ENCODE results near the gene SEMA4D.

The SEMA4D gene

DNA sequence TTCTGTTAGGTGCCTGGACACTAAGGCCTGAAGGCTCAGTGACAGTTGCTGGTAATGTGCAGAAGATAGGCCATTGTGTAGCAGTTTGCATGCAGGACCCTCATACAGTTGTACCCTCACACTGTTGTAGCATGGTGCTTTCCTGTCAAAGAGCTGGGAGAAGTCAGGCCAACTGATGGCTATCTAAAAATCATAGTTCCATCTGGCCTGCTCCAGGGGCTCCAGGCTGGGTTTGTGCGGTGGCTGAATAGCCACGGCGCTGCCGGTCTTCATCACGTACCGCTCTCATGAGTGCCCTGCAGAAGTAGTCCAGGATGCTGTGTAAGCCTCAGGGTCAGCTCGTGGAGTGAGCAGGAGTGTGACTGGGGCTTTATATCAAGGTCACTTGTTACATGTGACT lies 167.4 kb downstream of the SEMA4D start:
- H3K27ac Mint-ChIP-seq: no peak overlapping the region
- H3K36me3 Mint-ChIP-seq (ENCODE audit: low read depth): peaks cover 54% of the 10 kb centered on the region
- no peak overlapping the region for H3K4me3 Mint-ChIP-seq
- no peak for TF ChIP-seq CTCF (IDR thresholded peaks at IDR 0.05; ENCODE audit: unreplicated experiment in 3 of 3)
- no peaks in the 10 kb centered on the region for H3K9me3 Mint-ChIP-seq
- no peaks in the 10 kb centered on the region for H3K27me3 Mint-ChIP-seq (ENCODE audit: low read depth)
- no peaks in the 10 kb centered on the region for H3K4me1 Mint-ChIP-seq

DNA sequence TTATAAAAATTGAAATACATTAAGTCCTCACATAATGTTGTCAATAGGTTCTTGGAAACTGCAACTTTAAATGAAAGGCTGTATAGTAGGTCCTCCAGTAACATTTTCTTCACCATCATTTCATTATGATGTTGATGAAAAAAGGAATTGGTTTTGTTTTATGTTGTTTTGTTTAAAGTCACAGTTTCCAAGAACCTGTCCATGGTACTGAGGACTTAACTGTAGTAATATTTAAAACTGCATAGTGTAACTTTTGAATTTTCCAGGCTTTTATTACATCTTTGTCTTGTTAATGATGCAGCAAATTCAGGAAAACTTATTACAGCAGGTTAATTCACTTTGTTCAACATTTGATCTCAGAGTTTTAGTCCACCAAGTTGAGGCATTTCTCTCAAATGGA lies 168.0 kb downstream of the SEMA4D start:
- peaks cover 50% of the 10 kb centered on the region for H3K36me3 Mint-ChIP-seq (ENCODE audit: low read depth)
- no peak for TF ChIP-seq CTCF (IDR thresholded peaks at IDR 0.05; ENCODE audit: unreplicated experiment in 3 of 3)
- no peak overlapping the region for H3K27ac Mint-ChIP-seq
- no peak overlapping the region for H3K4me3 Mint-ChIP-seq
- H3K27me3 Mint-ChIP-seq (ENCODE audit: low read depth): no peaks in the 10 kb centered on the region
- no peaks in the 10 kb centered on the region for H3K4me1 Mint-ChIP-seq
- no peaks in the 10 kb centered on the region for H3K9me3 Mint-ChIP-seq

GRCh38 chr9:89328064-89328463 lies 169.8 kb downstream of the SEMA4D start:
- Mint-ChIP-seq H3K36me3 (ENCODE audit: low read depth) (peaks cover 37% of the 10 kb centered on the region), H3K27ac (no peak overlapping the region), H3K27me3 (ENCODE audit: low read depth) (no peaks in the 10 kb centered on the region), H3K4me3 (no peak overlapping the region), H3K9me3 (no peaks in the 10 kb centered on the region), H3K4me1 (peaks cover 12% of the 10 kb centered on the region)
- TF ChIP-seq CTCF (IDR thresholded peaks at IDR 0.05; ENCODE audit: unreplicated experiment in 3 of 3): no peak

DNA sequence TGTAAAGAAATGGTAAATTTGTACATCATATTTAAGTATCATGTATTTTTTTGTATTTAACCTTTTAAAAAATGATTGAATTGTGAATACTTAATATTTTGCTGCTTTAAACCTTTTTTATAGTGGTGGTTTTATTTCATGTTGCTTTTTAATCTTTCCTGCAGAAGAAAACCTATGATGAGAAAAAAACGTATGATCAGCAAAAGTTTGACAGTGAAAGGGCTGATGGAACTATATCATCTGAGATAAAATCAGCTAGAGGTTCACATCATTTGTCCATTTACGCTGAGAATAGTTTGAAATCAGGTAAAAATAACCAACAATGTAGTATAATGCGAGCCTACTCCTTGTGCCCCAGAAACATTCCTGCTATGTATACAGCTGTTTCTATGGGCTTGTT lies 172.2 kb downstream of the SEMA4D start:
- H3K9me3 Mint-ChIP-seq: no peaks in the 10 kb centered on the region
- peaks cover 35% of the 10 kb centered on the region for H3K36me3 Mint-ChIP-seq (ENCODE audit: low read depth)
- H3K27me3 Mint-ChIP-seq (ENCODE audit: low read depth): no peaks in the 10 kb centered on the region
- H3K4me3 Mint-ChIP-seq: no peak overlapping the region
- H3K4me1 Mint-ChIP-seq: peaks cover 32% of the 10 kb centered on the region
- H3K27ac Mint-ChIP-seq: no peak overlapping the region
- no peak for TF ChIP-seq CTCF (IDR thresholded peaks at IDR 0.05; ENCODE audit: unreplicated experiment in 3 of 3)

DNA sequence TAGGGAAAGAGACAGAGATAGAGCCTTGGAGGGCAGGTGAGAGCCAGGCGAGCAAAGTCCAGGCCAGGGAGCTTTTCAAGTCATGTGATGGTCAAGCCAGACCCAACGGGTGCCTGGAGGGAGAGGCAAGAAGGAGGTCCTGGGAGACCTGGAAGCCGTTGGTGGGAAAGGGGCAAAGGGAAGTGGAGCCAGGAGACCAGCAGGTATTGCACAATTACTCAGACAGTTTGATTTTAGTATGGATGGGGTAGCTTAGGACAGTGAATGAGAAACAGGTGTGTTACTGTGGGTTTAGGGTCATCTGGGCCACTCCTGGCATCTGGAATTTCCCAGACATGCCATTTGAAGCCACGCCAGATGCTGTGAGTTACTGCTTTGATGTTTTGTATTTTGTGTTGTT lies 174.5 kb downstream of the SEMA4D start:
- H3K36me3 Mint-ChIP-seq (ENCODE audit: low read depth): peaks cover 22% of the 10 kb centered on the region
- peaks cover 50% of the 10 kb centered on the region for H3K4me1 Mint-ChIP-seq
- H3K4me3 Mint-ChIP-seq: no peak overlapping the region

More for the DNA sequence above, 174.5 kb downstream of the SEMA4D start:
- TF ChIP-seq CTCF (IDR thresholded peaks at IDR 0.05; ENCODE audit: unreplicated experiment in 3 of 3): no peak
- H3K27ac Mint-ChIP-seq: no peak overlapping the region
- no peaks in the 10 kb centered on the region for H3K27me3 Mint-ChIP-seq (ENCODE audit: low read depth)
- H3K9me3 Mint-ChIP-seq: no peaks in the 10 kb centered on the region
